Ishikawa (cell line): Measurements from ENCODE around the gene NTSR2.

Source experiments
- CEBPB ChIP-seq: IDR thresholded peaks from 2 replicates; pipeline ENCODE4 v1.6.1; 2012
- CREB1 ChIP-seq: IDR thresholded peaks from 2 replicates; pipeline ENCODE4 v1.6.1; 2012; ENCODE audit warnings: low read depth
- EGR1 ChIP-seq: IDR thresholded peaks from 2 replicates; pipeline ENCODE4 v1.6.1; 2012
- EP300 ChIP-seq: IDR thresholded peaks from 2 replicates; pipeline ENCODE4 v1.6.1; 2012; ENCODE audit warnings: borderline replicate concordance
- FOXM1 ChIP-seq: IDR thresholded peaks from 2 replicates; pipeline ENCODE4 v1.6.1; 2012; ENCODE audit warnings: low read depth, borderline replicate concordance
- MAX ChIP-seq: IDR thresholded peaks from 2 replicates; pipeline ENCODE4 v1.6.1; 2012
- NFIC ChIP-seq: IDR thresholded peaks from 2 replicates; pipeline ENCODE4 v1.6.1; 2012
- RAD21 ChIP-seq: IDR thresholded peaks from 2 replicates; pipeline ENCODE4 v1.6.1; 2012; ENCODE audit warnings: low read depth
- REST ChIP-seq: IDR thresholded peaks from 2 replicates; pipeline ENCODE4 v1.6.1; 2012; ENCODE audit warnings: low read depth, mild to moderate bottlenecking
- TAF1 ChIP-seq: IDR thresholded peaks from 2 replicates; pipeline ENCODE4 v1.6.1; 2012; ENCODE audit warnings: low read depth, mild to moderate bottlenecking
- TCF12 ChIP-seq: IDR thresholded peaks from 2 replicates; pipeline ENCODE4 v1.6.1; 2012; ENCODE audit warnings: low read depth
- TEAD4 ChIP-seq: IDR thresholded peaks from 2 replicates; pipeline ENCODE4 v1.6.1; 2012
- YY1 ChIP-seq: IDR thresholded peaks from 2 replicates; pipeline ENCODE4 v1.6.1; 2012; ENCODE audit warnings: low read depth
- ZBTB7A ChIP-seq: IDR thresholded peaks from 2 replicates; pipeline ENCODE4 v1.6.1; 2012; ENCODE audit warnings: low read depth
- TF ChIP-seq, protein P1 (sequence below): IDR thresholded peaks from 2 replicates; pipeline ENCODE4 v1.6.1; 2012

Gene NTSR2

DNA sequence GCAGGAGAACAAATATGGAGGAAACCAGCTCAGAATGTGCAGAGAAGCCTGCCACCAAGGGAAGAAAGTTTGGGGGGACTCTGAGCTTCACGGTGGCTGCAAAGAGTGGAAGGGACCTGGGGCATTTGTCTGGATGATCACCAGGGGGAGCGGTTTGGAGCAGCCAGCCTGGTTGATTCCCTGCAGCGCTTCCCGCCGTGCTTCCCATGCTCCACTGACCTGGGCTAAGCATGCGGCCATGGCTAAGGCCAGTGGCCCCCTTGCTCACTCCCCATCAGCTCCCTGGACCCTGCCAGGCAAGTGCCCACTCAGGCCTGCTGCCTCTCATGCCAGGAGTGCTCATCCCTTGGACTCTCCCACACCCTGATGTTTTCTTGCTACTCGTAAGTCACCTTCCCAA is 27.0 kb downstream of the NTSR2 start:
- no peak for TF ChIP-seq EGR1
- no peak for TF ChIP-seq CREB1
- no peak for TF ChIP-seq TEAD4
- no peak for TF ChIP-seq RAD21
- no peak for TF ChIP-seq FOXM1
- TF ChIP-seq TCF12 = no peak
- no peak for TF ChIP-seq EP300
- no peak for TF ChIP-seq MAX
- TF ChIP-seq NFIC = no peak
- no peak for TF ChIP-seq ZBTB7A
- no peak for TF ChIP-seq TAF1

GRCh38 chr2:11640132-11640531 is 29.9 kb downstream of the NTSR2 start:
- no peak for TF ChIP-seq TCF12

GRCh38 chr2:11639503-11639902 is 30.5 kb downstream of the NTSR2 start:
- TF ChIP-seq FOXM1 (no peak), REST (no peak), YY1 (no peak), MAX (no peak)

DNA sequence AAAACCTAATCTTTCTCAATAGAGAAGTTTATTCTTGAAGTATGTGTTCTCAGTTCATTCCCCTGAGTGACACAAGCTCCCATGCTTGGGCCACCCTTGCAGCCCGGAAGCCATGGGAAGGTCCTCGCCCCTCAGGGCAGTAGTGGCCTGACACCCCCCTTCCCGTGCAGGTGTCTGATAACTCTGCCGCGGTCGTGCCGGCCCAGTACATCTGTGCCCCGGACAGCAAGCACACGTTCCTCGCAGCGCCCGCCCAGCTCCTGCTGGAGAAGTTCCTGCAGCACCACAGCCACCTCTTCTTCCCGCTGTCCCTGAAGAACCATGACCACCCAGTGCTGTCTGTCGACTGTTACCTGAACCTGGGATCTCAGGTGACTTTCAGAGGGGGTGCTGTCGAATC is 32.4 kb downstream of the NTSR2 start:
- TF ChIP-seq TAF1 = no peak
- no peak for TF ChIP-seq FOXM1
- TF ChIP-seq CEBPB = no peak
- no peak for TF ChIP-seq TCF12
- TF ChIP-seq EP300 = no peak
- TF ChIP-seq REST = no peak
- no peak for TF ChIP-seq MAX
- no peak for TF ChIP-seq YY1
- TF ChIP-seq RAD21 = no peak

- no peak for TF ChIP-seq EGR1
- no peak for TF ChIP-seq CEBPB
- TF ChIP-seq FOXM1 = no peak
- TF ChIP-seq REST = no peak
- TF ChIP-seq TAF1 = no peak
- TF ChIP-seq RAD21 = no peak
- TF ChIP-seq, protein P1, sequence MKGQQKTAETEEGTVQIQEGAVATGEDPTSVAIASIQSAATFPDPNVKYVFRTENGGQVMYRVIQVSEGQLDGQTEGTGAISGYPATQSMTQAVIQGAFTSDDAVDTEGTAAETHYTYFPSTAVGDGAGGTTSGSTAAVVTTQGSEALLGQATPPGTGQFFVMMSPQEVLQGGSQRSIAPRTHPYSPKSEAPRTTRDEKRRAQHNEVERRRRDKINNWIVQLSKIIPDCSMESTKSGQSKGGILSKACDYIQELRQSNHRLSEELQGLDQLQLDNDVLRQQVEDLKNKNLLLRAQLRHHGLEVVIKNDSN = no peak
- TF ChIP-seq NFIC = no peak
- TF ChIP-seq EP300 = no peak
- TF ChIP-seq MAX = no peak
- TF ChIP-seq ZBTB7A = no peak
- TF ChIP-seq CREB1 = no peak
- no peak for TF ChIP-seq TEAD4
Measured at GRCh38 chr2:11636593-11637295, 33.3 kb downstream of the NTSR2 start.
